ENCODE results near the gene CHST7.

Gene CHST7

GRCh38 chrX:46572340-46572936 lies 1.1 kb upstream of the CHST7 start:
- H4K20me1 ChIP-seq (ENCODE audit: low read depth, low read length), result no peaks in the 10 kb centered on the region
- H3K36me3 ChIP-seq (ENCODE audit: low read length), result no peaks in the 10 kb centered on the region
- no peaks in the 10 kb centered on the region for H3K9me3 ChIP-seq (ENCODE audit: insufficient read depth, low read length)
- peak overlapping the region; percentile 67; the same call in 1 of the 2 replicates for H3K9ac ChIP-seq (ENCODE audit: low read length)
- H3K9me2 ChIP-seq (replicated peaks; ENCODE audit: insufficient read depth, low read length), result no peaks in the 10 kb centered on the region
- H3F3A ChIP-seq (ENCODE audit: insufficient read depth), result peaks cover 11% of the 10 kb centered on the region; the same call in 1 of the 2 replicates
- no peaks in the 10 kb centered on the region for H3K79me2 ChIP-seq (ENCODE audit: insufficient read depth, low read length)
- peak overlapping the region; percentile 73 for H3K4me2 ChIP-seq (ENCODE audit: low read depth, low read length, poor library complexity, severe bottlenecking)
- peak overlapping the region; percentile 59 for H3K27ac ChIP-seq (ENCODE audit: low read depth, low read length)
- no peaks in the 10 kb centered on the region for H3K27me3 ChIP-seq (ENCODE audit: low read length)
- peak overlapping the region; percentile 77 for H2AFZ ChIP-seq (ENCODE audit: low read depth, low read length, severe bottlenecking)
- TF ChIP-seq CTCF (IDR thresholded peaks at IDR 0.05; ENCODE audit: insufficient read depth, low read length, poor library complexity, severe bottlenecking), result no peak
- TF ChIP-seq EZH2phosphoT487 (conservative IDR thresholded peaks at IDR 0.05; ENCODE audit: low read length), result no peak
- peak overlapping the region; percentile 71 for H3K4me3 ChIP-seq (ENCODE audit: insufficient read depth, low read length, poor library complexity, severe bottlenecking)

- Histone ChIP-seq H3K4me3 (ENCODE audit: insufficient read depth, low read length, poor library complexity, severe bottlenecking) (peak overlapping the region; percentile 71), H3K79me2 (ENCODE audit: insufficient read depth, low read length) (no peaks in the 10 kb centered on the region), H3K4me2 (ENCODE audit: low read depth, low read length, poor library complexity, severe bottlenecking) (peak overlapping the region; percentile 73), H3K9me2 (replicated peaks; ENCODE audit: insufficient read depth, low read length) (no peaks in the 10 kb centered on the region), H2AFZ (ENCODE audit: low read depth, low read length, severe bottlenecking) (peak overlapping the region; percentile 77), H4K20me1 (ENCODE audit: low read depth, low read length) (no peaks in the 10 kb centered on the region), H3F3A (ENCODE audit: insufficient read depth) (peaks cover 11% of the 10 kb centered on the region; the same call in 1 of the 2 replicates), H3K9ac (ENCODE audit: low read length) (peak overlapping the region; percentile 67), H3K9me3 (ENCODE audit: insufficient read depth, low read length) (no peaks in the 10 kb centered on the region), H3K27me3 (ENCODE audit: low read length) (no peaks in the 10 kb centered on the region), H3K27ac (ENCODE audit: low read depth, low read length) (peak overlapping the region; percentile 31; the same call in 1 of the 2 replicates), H3K36me3 (ENCODE audit: low read length) (no peaks in the 10 kb centered on the region)
- TF ChIP-seq CTCF (IDR thresholded peaks at IDR 0.05; ENCODE audit: insufficient read depth, low read length, poor library complexity, severe bottlenecking), result no peak
- TF ChIP-seq EZH2phosphoT487 (conservative IDR thresholded peaks at IDR 0.05; ENCODE audit: low read length), result no peak
Measured at GRCh38 chrX:46573892-46574773, 568 bp downstream of the CHST7 start.

DNA sequence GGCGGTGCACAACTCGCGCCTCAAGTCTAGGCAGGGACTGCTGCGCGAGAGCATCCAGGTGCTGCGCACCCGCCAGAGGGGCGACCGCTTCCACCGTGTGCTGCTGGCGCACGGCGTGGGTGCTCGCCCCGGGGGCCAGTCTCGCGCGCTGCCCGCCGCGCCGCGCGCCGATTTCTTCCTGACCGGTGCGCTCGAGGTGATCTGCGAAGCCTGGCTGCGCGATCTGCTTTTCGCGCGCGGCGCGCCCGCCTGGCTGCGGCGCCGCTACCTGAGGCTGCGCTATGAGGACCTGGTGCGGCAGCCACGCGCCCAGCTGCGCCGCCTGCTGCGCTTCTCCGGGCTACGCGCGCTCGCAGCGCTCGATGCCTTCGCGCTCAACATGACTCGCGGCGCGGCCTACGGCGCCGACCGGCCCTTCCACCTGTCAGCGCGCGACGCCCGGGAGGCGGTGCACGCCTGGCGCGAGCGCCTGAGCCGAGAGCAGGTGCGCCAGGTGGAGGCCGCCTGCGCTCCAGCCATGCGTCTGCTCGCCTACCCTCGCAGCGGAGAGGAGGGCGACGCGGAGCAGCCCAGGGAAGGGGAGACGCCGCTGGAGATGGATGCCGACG lies 1.3 kb downstream of the CHST7 start:
- Histone ChIP-seq H3F3A (ENCODE audit: insufficient read depth) (peaks cover 11% of the 10 kb centered on the region; the same call in 1 of the 2 replicates), H3K36me3 (ENCODE audit: low read length) (no peaks in the 10 kb centered on the region), H3K9ac (ENCODE audit: low read length) (peak overlapping the region; percentile 67), H3K4me2 (ENCODE audit: low read depth, low read length, poor library complexity, severe bottlenecking) (peak overlapping the region; percentile 73), H4K20me1 (ENCODE audit: low read depth, low read length) (no peaks in the 10 kb centered on the region), H3K9me2 (replicated peaks; ENCODE audit: insufficient read depth, low read length) (no peaks in the 10 kb centered on the region), H3K79me2 (ENCODE audit: insufficient read depth, low read length) (no peaks in the 10 kb centered on the region), H3K27ac (ENCODE audit: low read depth, low read length) (peak overlapping the region; percentile 31; the same call in 1 of the 2 replicates), H3K9me3 (ENCODE audit: insufficient read depth, low read length) (no peaks in the 10 kb centered on the region), H3K27me3 (ENCODE audit: low read length) (no peaks in the 10 kb centered on the region), H2AFZ (ENCODE audit: low read depth, low read length, severe bottlenecking) (peak overlapping the region; percentile 77), H3K4me3 (ENCODE audit: insufficient read depth, low read length, poor library complexity, severe bottlenecking) (peak overlapping the region; percentile 71)
- TF ChIP-seq EZH2phosphoT487 (conservative IDR thresholded peaks at IDR 0.05; ENCODE audit: low read length) (no peak), CTCF (IDR thresholded peaks at IDR 0.05; ENCODE audit: insufficient read depth, low read length, poor library complexity, severe bottlenecking) (no peak)

Measured in SU-DHL-6 (cell line).